Mesodermal cell (in vitro differentiated cells): ENCODE data around the gene IMMP2L.

Experiments used
- H3K27ac ChIP-seq: 2 replicates; pipeline ENCODE4 v1.7.0; 2013; ENCODE audit warnings: mild to moderate bottlenecking, low read depth, low read length, moderate library complexity; ENCODE audit not compliant: severe bottlenecking
- H3K36me3 ChIP-seq: 2 replicates; pipeline ENCODE4 v1.7.1; 2013; ENCODE audit warnings: mild to moderate bottlenecking, low read length, moderate library complexity; ENCODE audit not compliant: control insufficient read depth, insufficient read depth
- H3K4me1 ChIP-seq: one replicate; pipeline ENCODE4 v1.7.1; 2013; ENCODE audit warnings: mild to moderate bottlenecking, low read length; ENCODE audit not compliant: insufficient read depth, control insufficient read depth, poor library complexity, severe bottlenecking
- H3K4me3 ChIP-seq: 2 replicates; pipeline ENCODE4 v1.7.0; 2013; ENCODE audit warnings: low read length, control low read depth, mild to moderate bottlenecking; ENCODE audit not compliant: insufficient read depth, poor library complexity, severe bottlenecking; ENCODE audit errors: extremely low read depth
- H3K9me3 ChIP-seq: 2 replicates; pipeline ENCODE4 v1.7.1; 2013; ENCODE audit warnings: mild to moderate bottlenecking, low read length, moderate library complexity; ENCODE audit not compliant: control insufficient read depth
- WGBS, 2 experiments: methylation state at CpG; one replicate each; pipeline ENCODE4 v1.1.5; 2013; ENCODE audit warnings: missing lambda C conversion rate in 2 of 2; ENCODE audit not compliant: insufficient coverage in 2 of 2; 5-methylcytosine and 5-hydroxymethylcytosine counted together

Gene IMMP2L

GRCh38 chr7:111137296-111138192 lies 424.7 kb downstream of the IMMP2L start:
- Histone ChIP-seq H3K4me3 (no peak overlapping the region), H3K4me1 (peaks cover 33% of the 10 kb centered on the region), H3K36me3 (no peaks in the 10 kb centered on the region), H3K27ac (peak overlapping the region; percentile 93), H3K9me3 (no peaks in the 10 kb centered on the region)
- 86% methylated on average over 2 of the region's 4 CpGs; no CpG with 5 or more reads in 1 of the 2 experiments for WGBS, 2 experiments

- no peaks in the 10 kb centered on the region for H3K9me3 ChIP-seq
- peaks cover 24% of the 10 kb centered on the region for H3K4me1 ChIP-seq
- no peak overlapping the region for H3K4me3 ChIP-seq
- no CpG with 5 or more reads among the region's 1 CpG for WGBS, 2 experiments
- no peaks in the 10 kb centered on the region for H3K36me3 ChIP-seq
- no peak overlapping the region for H3K27ac ChIP-seq
Measured at GRCh38 chr7:111132833-111133232, 429.5 kb downstream of the IMMP2L start.

- Histone ChIP-seq H3K27ac (no peak overlapping the region), H3K4me3 (no peak overlapping the region), H3K4me1 (peaks cover 11% of the 10 kb centered on the region), H3K9me3 (no peaks in the 10 kb centered on the region), H3K36me3 (no peaks in the 10 kb centered on the region)
- WGBS, 2 experiments = 83 to 96% methylated on average over 1 to 3 of the region's 4 CpGs
Measured at GRCh38 chr7:111129435-111129834, 432.9 kb downstream of the IMMP2L start.

- H3K9me3 ChIP-seq = no peaks in the 10 kb centered on the region
- WGBS, 2 experiments = 66 to 85% methylated on average over 3 of the region's 3 CpGs
- no peaks in the 10 kb centered on the region for H3K4me1 ChIP-seq
Measured at GRCh38 chr7:111126987-111127386, 435.3 kb downstream of the IMMP2L start.

GRCh38 chr7:111115966-111116365 lies 446.3 kb downstream of the IMMP2L start:
- Histone ChIP-seq H3K4me3 (no peak overlapping the region), H3K36me3 (no peaks in the 10 kb centered on the region), H3K4me1 (peaks cover 14% of the 10 kb centered on the region), H3K27ac (no peak overlapping the region), H3K9me3 (no peaks in the 10 kb centered on the region)
- no CpG with 5 or more reads among the region's 2 CpGs for WGBS, 2 experiments

More at GRCh38 chr7:111126987-111127386, 435.3 kb downstream of the IMMP2L start:
- Histone ChIP-seq H3K36me3 (no peaks in the 10 kb centered on the region), H3K27ac (no peak overlapping the region), H3K4me3 (no peak overlapping the region)

- H3K36me3 ChIP-seq = no peaks in the 10 kb centered on the region
- no peak overlapping the region for H3K4me3 ChIP-seq
- WGBS, 2 experiments = no CpG with 5 or more reads among the region's 1 CpG
- no peaks in the 10 kb centered on the region for H3K9me3 ChIP-seq
- H3K27ac ChIP-seq = peak overlapping the region; percentile 74
- peaks cover 14% of the 10 kb centered on the region for H3K4me1 ChIP-seq
Measured at GRCh38 chr7:111113263-111114017, 448.9 kb downstream of the IMMP2L start.

GRCh38 chr7:111112439-111112838 lies 449.9 kb downstream of the IMMP2L start:
- H3K4me3 ChIP-seq = no peak overlapping the region
- H3K27ac ChIP-seq = peak overlapping the region; percentile 47
- H3K36me3 ChIP-seq = no peaks in the 10 kb centered on the region
- no CpG with 5 or more reads among the region's 2 CpGs for WGBS, 2 experiments
- peaks cover 21% of the 10 kb centered on the region for H3K4me1 ChIP-seq
- no peaks in the 10 kb centered on the region for H3K9me3 ChIP-seq

- H3K36me3 ChIP-seq = no peaks in the 10 kb centered on the region
- no peak overlapping the region for H3K4me3 ChIP-seq
- H3K4me1 ChIP-seq = peaks cover 21% of the 10 kb centered on the region
- H3K27ac ChIP-seq = no peak overlapping the region
- no peaks in the 10 kb centered on the region for H3K9me3 ChIP-seq
- no CpG with 5 or more reads among the region's 3 CpGs for WGBS, 2 experiments
Measured at GRCh38 chr7:111108496-111108895, 453.8 kb downstream of the IMMP2L start.

- Histone ChIP-seq H3K4me3 (no peak overlapping the region), H3K9me3 (no peaks in the 10 kb centered on the region), H3K4me1 (peaks cover 16% of the 10 kb centered on the region), H3K36me3 (no peaks in the 10 kb centered on the region), H3K27ac (no peak overlapping the region)
- no CpG with 5 or more reads among the region's 1 CpG for WGBS, 2 experiments
Measured at GRCh38 chr7:111108000-111108399, 454.3 kb downstream of the IMMP2L start.

GRCh38 chr7:111107579-111107978 lies 454.7 kb downstream of the IMMP2L start:
- no peak overlapping the region for H3K4me3 ChIP-seq
- H3K4me1 ChIP-seq = peaks cover 14% of the 10 kb centered on the region
- H3K27ac ChIP-seq = no peak overlapping the region
- WGBS, 2 experiments = no CpG with 5 or more reads among the region's 1 CpG
- H3K36me3 ChIP-seq = no peaks in the 10 kb centered on the region
- no peaks in the 10 kb centered on the region for H3K9me3 ChIP-seq
